RKO (cell line): ENCODE measurements around the gene A3GALT2.
"Not testable (repeated sequence)": the region's sequence is repeated elsewhere in the genome, so short reads cannot be mapped to it uniquely, and the experiment has no call there.

Source experiments
- DNase-seq: peaks from one replicate; pipeline ENCODE4 v3.0.0-alpha.2; 2016; ENCODE audit warnings: low spot score

Gene A3GALT2

DNA sequence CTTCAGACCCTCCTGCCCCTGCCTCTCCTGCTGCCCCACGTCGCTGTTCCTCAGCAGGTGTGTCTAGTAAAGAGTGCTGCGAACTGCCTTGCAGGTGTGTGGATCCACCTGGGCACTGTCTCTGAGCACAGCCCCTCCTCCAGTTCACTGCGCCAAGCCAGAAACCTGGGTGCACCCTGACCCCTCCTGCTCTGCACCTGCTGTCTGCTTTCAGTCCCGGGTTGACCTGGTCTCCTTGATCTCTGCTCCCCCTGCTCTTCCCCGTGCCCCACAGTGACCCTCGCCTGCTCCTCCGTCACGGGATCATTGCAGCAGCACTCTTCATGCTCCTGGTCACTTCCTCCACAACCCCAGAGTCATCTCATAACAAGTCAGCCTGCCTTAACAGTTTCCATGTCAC, 6.5 kb downstream of the A3GALT2 start:
- DNase-seq: no peak

GRCh38 chr1:33312413-33312749, 8.5 kb downstream of the A3GALT2 start:
- no peak for DNase-seq

GRCh38 chr1:33311706-33312412, 9.0 kb downstream of the A3GALT2 start:
- DNase-seq: no peak

- no peak for DNase-seq
Measured at GRCh38 chr1:33310702-33311101, 10.2 kb downstream of the A3GALT2 start.

GRCh38 chr1:33309351-33309750, 11.5 kb downstream of the A3GALT2 start:
- DNase-seq: not testable (repeated sequence)

DNA sequence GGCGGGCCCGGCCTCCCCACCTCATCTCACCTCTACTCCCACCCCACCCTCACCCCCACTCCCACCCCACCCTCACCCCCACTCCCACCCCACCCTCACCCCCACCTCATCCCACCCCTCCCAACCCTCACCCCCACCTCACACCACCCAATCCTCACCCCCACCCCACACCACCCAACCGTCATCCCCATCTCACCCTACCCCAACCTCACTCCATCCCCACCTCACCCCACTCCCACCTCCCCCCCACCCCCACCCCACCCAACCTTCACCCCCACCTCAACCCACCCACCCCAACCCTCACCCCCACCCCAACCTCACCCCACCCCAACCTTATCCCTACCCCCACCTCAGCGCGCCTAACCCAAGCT, 13.4 kb downstream of the A3GALT2 start:
- no peak for DNase-seq

GRCh38 chr1:33306653-33307493, 14.0 kb downstream of the A3GALT2 start:
- DNase-seq: no peak

GRCh38 chr1:33305816-33306652, 14.9 kb downstream of the A3GALT2 start:
- no peak for DNase-seq

DNA sequence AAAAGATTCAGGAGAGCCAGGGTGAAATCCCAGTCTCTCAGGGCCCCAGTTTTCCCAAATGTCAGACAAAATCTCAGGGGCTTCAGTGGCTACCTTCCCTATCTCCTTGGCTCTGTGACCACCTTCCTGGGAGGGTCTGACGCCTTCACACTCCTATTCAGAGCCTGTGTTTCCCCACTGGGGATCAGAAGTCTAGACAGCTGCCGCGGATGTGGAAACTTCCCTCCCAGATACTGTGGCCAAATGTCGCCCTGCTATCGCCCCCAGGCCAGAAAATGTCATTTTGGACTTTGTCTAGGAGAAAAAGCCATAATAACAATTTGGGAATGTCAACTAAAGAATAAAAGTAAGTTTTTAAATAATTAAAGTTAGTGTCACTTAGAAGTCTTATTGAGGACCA, 15.9 kb downstream of the A3GALT2 start:
- no peak for DNase-seq

- no peak for DNase-seq
Measured at GRCh38 chr1:33302325-33302724, 18.6 kb downstream of the A3GALT2 start.

GRCh38 chr1:33301273-33301984, 19.5 kb downstream of the A3GALT2 start:
- no peak for DNase-seq

GRCh38 chr1:33300673-33301072, 20.2 kb downstream of the A3GALT2 start:
- no peak for DNase-seq

DNA sequence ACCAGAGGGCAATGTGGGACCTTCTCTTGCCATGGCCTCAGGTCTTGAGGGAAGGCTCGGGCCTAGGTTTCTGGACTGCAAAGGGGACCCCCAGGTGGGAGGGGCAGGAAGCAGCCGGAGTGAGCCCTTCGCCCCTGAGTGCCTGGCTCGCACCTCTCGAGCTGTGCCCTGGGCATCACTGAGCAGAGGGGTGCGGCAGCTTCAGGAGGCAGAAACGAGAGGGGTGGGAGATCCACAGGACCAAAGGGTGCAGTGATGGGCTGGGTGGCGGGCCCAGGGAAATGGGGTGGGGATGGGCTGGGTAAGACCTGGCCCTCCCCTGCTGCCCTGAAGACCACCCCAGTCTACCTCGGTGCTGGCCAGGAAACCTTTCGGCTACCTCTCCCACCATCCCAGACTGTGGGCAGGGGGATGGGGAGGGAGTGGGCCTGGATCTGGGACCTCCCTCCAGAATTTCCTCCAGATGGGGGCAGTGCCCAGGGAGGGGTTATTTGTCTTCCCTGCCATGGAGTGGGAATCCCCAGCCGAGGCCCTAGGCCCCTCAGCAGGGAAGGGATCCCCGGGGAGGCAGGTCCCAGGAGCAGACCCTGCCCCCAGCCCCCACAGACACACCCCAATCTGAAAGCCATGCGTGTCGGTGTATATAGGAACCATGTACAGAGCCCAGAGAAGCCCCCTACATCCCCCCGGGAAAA, 21.3 kb downstream of the A3GALT2 start:
- no peak for DNase-seq

GRCh38 chr1:33298623-33299277, 22.1 kb downstream of the A3GALT2 start:
- peak; percentile 73 for DNase-seq

DNA sequence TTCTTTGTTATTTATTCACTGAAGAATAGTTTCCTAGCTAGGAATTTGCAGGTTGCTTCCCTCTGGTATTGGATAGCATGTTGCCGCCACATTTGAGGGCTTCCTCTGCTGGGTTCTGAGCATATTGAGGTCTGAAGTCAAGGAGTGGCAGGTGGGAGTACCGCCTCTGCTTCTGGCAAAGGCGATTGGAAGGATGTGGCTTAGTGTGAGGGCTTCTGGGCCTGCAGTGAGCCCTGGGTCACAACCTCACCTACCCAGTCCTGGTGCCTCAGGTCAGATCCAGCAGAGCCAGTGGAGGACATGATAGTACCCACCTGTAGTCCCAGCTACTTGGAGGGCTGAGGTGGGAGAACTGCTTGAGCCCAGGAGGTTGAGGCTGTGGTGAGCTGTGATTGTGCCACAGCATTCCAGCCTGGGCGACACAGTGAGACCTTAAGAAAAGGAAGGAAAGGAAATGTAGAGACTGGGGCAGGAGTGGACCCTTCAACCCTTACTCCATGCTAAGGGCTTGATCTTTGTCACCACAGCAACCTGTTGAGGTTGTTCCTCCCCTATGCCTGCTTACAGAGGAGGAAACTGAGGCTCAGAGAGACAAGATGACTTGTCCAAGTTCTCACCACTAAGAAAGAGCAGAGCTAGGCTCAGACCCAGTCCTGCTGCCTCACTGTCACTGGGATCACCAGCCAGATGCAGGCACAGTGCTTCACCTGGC, 22.8 kb downstream of the A3GALT2 start:
- DNase-seq: no peak

GRCh38 chr1:33296824-33297223, 24.1 kb downstream of the A3GALT2 start:
- no peak for DNase-seq

- no peak for DNase-seq
Measured at GRCh38 chr1:33296082-33296458, 24.8 kb downstream of the A3GALT2 start.

- peak; percentile 70 for DNase-seq
Measured at GRCh38 chr1:33295450-33296081, 25.3 kb downstream of the A3GALT2 start.

DNA sequence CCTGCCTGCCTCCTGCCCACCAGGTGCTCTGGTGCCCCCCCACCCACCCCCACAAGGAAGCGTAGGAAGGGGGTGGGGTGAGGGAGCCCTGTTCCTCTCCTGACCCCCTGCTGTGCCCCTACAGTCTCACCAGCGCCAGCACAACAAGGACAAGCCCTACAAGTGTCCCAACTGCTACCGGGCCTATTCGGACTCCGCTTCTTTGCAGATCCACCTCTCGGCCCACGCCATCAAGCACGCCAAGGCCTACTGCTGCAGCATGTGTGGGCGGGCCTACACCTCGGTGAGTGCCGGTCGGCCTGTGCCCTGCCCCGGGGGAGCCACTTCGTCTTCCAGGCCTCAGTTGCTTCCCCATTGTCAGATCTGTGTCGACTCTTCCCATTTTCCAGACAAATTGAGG, 25.9 kb downstream of the A3GALT2 start:
- DNase-seq: no peak
